AG09309 (cell line): ENCODE measurements around the gene SLC18B1.

Source experiments
- DNase-seq: peaks from one replicate; pipeline ENCODE4 v3.0.0-alpha.2; 2010; ENCODE audit warnings: low read depth
- H3K4me3 ChIP-seq: 2 replicates; pipeline ENCODE4 v1.5.1; 2011; ENCODE audit warnings: mild to moderate bottlenecking, low read depth, low read length, moderate library complexity; ENCODE audit not compliant: control insufficient read depth
- CTCF ChIP-seq: IDR thresholded peaks from 2 replicates; pipeline ENCODE4 v1.5.1; 2011; ENCODE audit warnings: mild to moderate bottlenecking, low read depth, low read length, inconsistent platforms; ENCODE audit not compliant: insufficient read depth, control insufficient read depth; ENCODE audit errors: missing control alignments

Gene SLC18B1

DNA sequence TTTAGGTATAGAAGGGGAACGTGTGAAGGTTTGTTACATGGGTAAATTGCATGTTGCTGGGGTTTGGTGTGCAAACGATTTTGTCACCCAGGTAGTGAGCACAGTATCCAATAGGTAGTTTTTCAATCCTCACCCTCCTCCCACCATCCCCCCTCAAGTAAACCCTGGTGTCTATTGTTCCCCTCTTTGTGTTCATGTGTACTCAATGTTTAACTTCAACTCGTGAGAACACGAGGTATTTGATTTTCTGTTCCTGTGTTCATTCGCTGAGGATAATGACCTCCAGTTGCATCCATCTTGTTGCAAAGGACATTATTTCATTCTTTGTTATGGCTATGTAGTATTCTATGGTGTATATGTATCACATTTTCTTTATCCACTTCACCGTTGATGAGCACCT lies 73.0 kb downstream of the SLC18B1 start:
- H3K4me3 ChIP-seq = no peak overlapping the region
- TF ChIP-seq CTCF = no peak
- no peak for DNase-seq

DNA sequence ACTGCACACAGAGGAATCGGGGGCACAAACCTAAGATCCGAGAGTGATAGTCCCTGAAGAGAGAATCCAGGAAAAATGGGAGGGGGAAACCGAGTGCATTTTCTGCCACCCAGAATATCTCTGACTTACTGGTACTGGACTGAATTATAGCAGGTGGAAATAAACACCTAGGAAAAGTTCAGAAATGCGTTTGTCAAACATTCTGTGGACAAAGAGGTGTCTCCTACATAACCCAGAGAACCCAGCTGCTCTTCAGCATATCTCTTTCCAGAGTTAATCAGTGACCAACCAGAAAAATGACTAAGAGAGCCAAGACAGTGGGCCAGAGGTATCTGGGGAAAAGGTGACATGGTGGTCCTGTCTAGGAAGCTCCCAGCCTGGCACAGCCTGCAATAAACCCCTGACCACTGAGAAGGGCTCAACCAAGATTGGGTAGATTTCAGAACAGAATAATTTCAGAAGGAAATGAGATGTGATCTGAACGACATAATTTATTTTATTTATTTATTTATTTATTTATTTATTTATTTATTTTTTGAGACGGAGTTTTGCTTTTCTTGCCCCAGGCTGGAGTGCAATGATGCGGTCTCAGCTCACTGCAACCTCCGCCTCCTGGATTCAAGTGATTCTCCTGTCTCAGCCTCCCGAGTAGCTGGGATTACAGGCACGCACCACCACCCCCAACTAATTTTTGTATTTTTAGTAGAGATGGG lies 78.5 kb downstream of the SLC18B1 start:
- no peak for TF ChIP-seq CTCF
- DNase-seq = no peak
- no peak overlapping the region for H3K4me3 ChIP-seq
